H1 (cell line): Measurements from ENCODE around the gene ARR3. TPM values are rescaled to one million over a fixed set of nuclear protein-coding genes. Genes with fewer than 3 reads are reported as not detected.

ENCODE experiments used
- ASH2L ChIP-seq: fragments of 200-600, 300-600 bp; sonication (generic); IDR thresholded peaks from one replicate; pipeline ENCODE4 v1.7.1; 2017; ENCODE audit warnings: low read length
- BCL11A ChIP-seq, 2 experiments: IDR thresholded peaks; one replicate each; pipeline ENCODE4 v1.6.1; 2011; ENCODE audit warnings: low read depth in 2 of 2, low read length in 2 of 2, mild to moderate bottlenecking in 2 of 2
- CBX8 ChIP-seq: fragments of 300-800, 300-1000 bp; sonication (generic); IDR thresholded peaks from 2 replicates; pipeline ENCODE4 v1.7.1; 2016; ENCODE audit warnings: low read depth, low read length, borderline replicate concordance
- CEBPB ChIP-seq: IDR thresholded peaks from 2 replicates; pipeline ENCODE4 v1.6.1; 2012; ENCODE audit warnings: low read depth, low read length
- CHD2 ChIP-seq: IDR thresholded peaks from 2 replicates; pipeline ENCODE4 v1.6.1; 2012; ENCODE audit warnings: low read length, improper control_type of control experiment
- EP300 ChIP-seq, 2 experiments: IDR thresholded peaks; 1 replicate in 1 of 2; 2 replicates in 1 of 2; pipeline ENCODE4 v1.6.1; 2011 to 2012; ENCODE audit warnings: low read depth in 2 of 2, low read length in 2 of 2, mild to moderate bottlenecking in 2 of 2, borderline replicate concordance in 1 of 2, inconsistent platforms in 1 of 2, moderate library complexity in 1 of 2
- EZH2 ChIP-seq: fragments of 200-600 bp; sonication (generic); IDR thresholded peaks from 2 replicates; pipeline ENCODE4 v1.7.1; 2012; ENCODE audit warnings: low read depth, mild to moderate bottlenecking, moderate library complexity, low read length, inconsistent platforms; ENCODE audit not compliant: severe bottlenecking
- FOSL1 ChIP-seq: IDR thresholded peaks from 2 replicates; pipeline ENCODE4 v1.6.1; 2011; ENCODE audit warnings: mild to moderate bottlenecking, low read depth, low read length, moderate library complexity; ENCODE audit not compliant: insufficient read depth
- GABPA ChIP-seq: IDR thresholded peaks from 2 replicates; pipeline ENCODE4 v1.6.1; 2011; ENCODE audit warnings: mild to moderate bottlenecking, low read length, moderate library complexity, borderline replicate concordance; ENCODE audit not compliant: insufficient read depth
- HDAC6 ChIP-seq: IDR thresholded peaks from one replicate; pipeline ENCODE4 v1.7.1; 2012; ENCODE audit warnings: low read depth, mild to moderate bottlenecking, inconsistent platforms, low read length, moderate library complexity
- KDM1A ChIP-seq: fragments of 200-600, 300-600 bp; sonication (generic); IDR thresholded peaks from 2 replicates; pipeline ENCODE4 v1.7.1; 2016; ENCODE audit warnings: mild to moderate bottlenecking, low read length, borderline replicate concordance
- KDM5A ChIP-seq: fragments of 200-600 bp; IDR thresholded peaks from 2 replicates; pipeline ENCODE4 v1.7.1; 2012; ENCODE audit warnings: mild to moderate bottlenecking, low read length, inconsistent platforms, mixed read lengths
- NRF1 ChIP-seq: IDR thresholded peaks from 2 replicates; pipeline ENCODE4 v1.6.1; 2011; ENCODE audit warnings: mild to moderate bottlenecking, low read depth, low read length, improper control_type of control experiment
- SIN3A ChIP-seq, 2 experiments: IDR thresholded peaks in 1 of 2; conservative IDR thresholded peaks in 1 of 2; 2 replicates each; pipeline ENCODE4 v1.6.1; 2011 to 2012; ENCODE audit warnings: low read length in 2 of 2, improper control_type of control experiment in 1 of 2, low read depth in 1 of 2, mild to moderate bottlenecking in 1 of 2
- SP1 ChIP-seq: IDR thresholded peaks from 2 replicates; pipeline ENCODE4 v1.6.1; 2011; ENCODE audit warnings: low read depth, low read length
- SP4 ChIP-seq: IDR thresholded peaks from 2 replicates; pipeline ENCODE4 v1.6.1; 2012; ENCODE audit warnings: low read length, inconsistent platforms
- TCF12 ChIP-seq: IDR thresholded peaks from 2 replicates; pipeline ENCODE4 v1.6.1; 2011; ENCODE audit warnings: low read depth, mild to moderate bottlenecking, low read length
- YY1 ChIP-seq: IDR thresholded peaks from 2 replicates; pipeline ENCODE4 v1.6.1; 2011; ENCODE audit warnings: low read depth, mild to moderate bottlenecking, low read length
- polyA plus RNA-seq, 7 experiments: library from polyadenylated mRNA; depleted of rRNA in 3 of 7; stranded (reverse) in 5 of 7; unstranded in 2 of 7; fragments of >200 nt in 5 of 7; fragments of 200-250 nt in 2 of 7; gene quantifications; 1 replicate in 5 of 7; 2 replicates in 1 of 7; 4 replicates in 1 of 7; pipeline versions ENCODE4 v1.2.1 to v1.2.3, GENCODE V29; 2011 to 2013; ENCODE audit warnings: missing spikeins in 2 of 7, mixed read lengths in 2 of 7
- total RNA-seq: library from RNA; stranded (reverse); fragmentation: NEBNext Ultra II Directional; extraction: Animal tissue kit (Norgen Biotek cat#: 25700); gene quantifications from 2 replicates; pipeline ENCODE4 v1.2.1, GENCODE V29; 2021
- TF ChIP-seq, protein P1 (sequence below): IDR thresholded peaks from 2 replicates; pipeline ENCODE4 v1.6.1; 2012; ENCODE audit warnings: inconsistent platforms

The ARR3 gene
- total and polyA plus RNA-seq, 2 of the 8 experiments (the other 6 are each of a cell fraction or from before 2014, with no cell fraction given): not detected

DNA sequence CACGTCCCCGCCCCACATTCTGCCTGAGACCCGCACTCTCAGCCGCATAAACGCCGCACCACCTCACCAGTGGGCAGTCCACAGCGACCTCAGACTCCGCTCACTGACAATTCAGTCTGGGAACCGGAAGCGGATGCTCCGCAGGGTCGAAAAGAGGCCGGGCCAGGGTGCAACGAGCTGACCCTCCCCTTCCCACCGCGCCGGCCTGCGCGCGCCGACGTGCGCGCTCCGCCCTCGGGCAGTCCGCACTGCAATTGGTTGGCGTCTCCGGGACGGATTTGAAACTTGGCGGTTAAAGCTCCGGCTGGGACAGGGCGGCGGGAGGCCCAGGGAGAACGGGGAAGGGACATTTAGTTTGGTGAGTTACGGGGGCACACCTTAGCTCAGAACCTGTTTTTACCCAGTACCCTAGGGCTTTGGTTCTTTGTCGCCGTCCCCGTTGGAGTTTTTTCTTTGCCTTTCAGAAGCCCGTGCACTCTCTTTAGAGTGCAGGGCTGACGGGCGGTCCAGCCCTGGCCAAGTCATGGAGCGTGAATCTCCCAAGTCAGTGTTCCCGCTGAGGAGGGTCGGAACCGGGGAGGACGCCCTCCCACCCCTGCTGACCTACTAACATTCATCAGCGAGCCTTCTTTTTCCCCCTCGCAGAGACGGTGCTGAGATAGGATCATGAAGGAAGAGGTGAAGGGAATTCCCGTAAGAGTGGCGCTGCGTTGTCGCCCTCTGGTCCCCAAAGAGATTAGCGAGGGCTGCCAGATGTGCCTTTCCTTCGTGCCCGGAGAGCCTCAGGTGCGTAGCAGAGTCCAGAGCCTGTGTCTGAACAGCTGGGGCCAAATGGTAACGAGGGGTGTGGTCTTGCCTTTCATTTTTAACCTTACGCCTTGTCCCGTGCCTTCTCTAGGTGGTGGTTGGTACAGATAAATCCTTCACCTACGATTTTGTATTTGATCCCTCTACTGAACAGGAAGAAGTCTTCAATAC, 21.9 kb downstream of the ARR3 start, which contains the start of the genes KIF4A and PDZD11 (continued):
- TF ChIP-seq CEBPB: no peak
- no peak for TF ChIP-seq HDAC6
- TF ChIP-seq GABPA: peak; percentile 78; the same call in 1 of the 2 replicates
- TF ChIP-seq YY1: no peak
- no peak for TF ChIP-seq CBX8
- TF ChIP-seq BCL11A (IDR thresholded peaks at IDR 0.05; ENCODE audit: low read depth in 2 of 2, low read length in 2 of 2): no peak
- no peak for TF ChIP-seq EZH2
- no peak for TF ChIP-seq KDM1A
- no peak for TF ChIP-seq TCF12
- TF ChIP-seq CHD2: no peak
- TF ChIP-seq FOSL1: no peak
- no peak for TF ChIP-seq EP300 (IDR thresholded peaks at IDR 0.05; ENCODE audit: borderline replicate concordance in 1 of 2, low read depth in 2 of 2, low read length in 2 of 2)
- TF ChIP-seq KDM5A: no peak
- TF ChIP-seq, protein P1, sequence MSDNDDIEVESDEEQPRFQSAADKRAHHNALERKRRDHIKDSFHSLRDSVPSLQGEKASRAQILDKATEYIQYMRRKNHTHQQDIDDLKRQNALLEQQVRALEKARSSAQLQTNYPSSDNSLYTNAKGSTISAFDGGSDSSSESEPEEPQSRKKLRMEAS: no peak
- peak in 1 of 2 experiments; percentile 70; a peak in 2 of 4 replicates for TF ChIP-seq SIN3A (conservative IDR thresholded peaks at IDR 0.05 in 1 of 2, IDR thresholded peaks at IDR 0.05 in 1 of 2; ENCODE audit: low read depth in 1 of 2, low read length in 2 of 2)
- peak; percentile 54 for TF ChIP-seq NRF1
- TF ChIP-seq SP1: no peak
- no peak for TF ChIP-seq SP4
- TF ChIP-seq ASH2L: peak; percentile 35
